Suprapubic skin (tissue), 4 donors: ENCODE measurements around the gene GALNT2. TPM values are rescaled to one million over a fixed set of nuclear protein-coding genes. Genes with fewer than 3 reads are reported as not detected.

ENCODE experiments used
- DNase-seq, 2 donors: peaks; one replicate each; pipeline ENCODE4 v3.0.0-alpha.2; 2019; ENCODE audit warnings: low spot score in 2 of 2
- H3K27ac ChIP-seq: fragments of 200-600 bp; sonication (generic); one replicate; pipeline ENCODE4 v1.5.1; 2019
- H3K27me3 ChIP-seq: fragments of 200-600 bp; sonication (generic); one replicate; pipeline ENCODE4 v1.5.1; 2019
- H3K36me3 ChIP-seq: fragments of 200-600 bp; sonication (generic); one replicate; pipeline ENCODE4 v1.5.1; 2019
- H3K4me1 ChIP-seq: fragments of 200-600 bp; sonication (generic); one replicate; pipeline ENCODE4 v1.5.1; 2019
- H3K4me3 ChIP-seq: fragments of 200-600 bp; sonication (generic); one replicate; pipeline ENCODE4 v1.5.1; 2019; ENCODE audit warnings: mild to moderate bottlenecking
- H3K9me3 ChIP-seq: fragments of 200-600 bp; sonication (generic); one replicate; pipeline ENCODE4 v1.5.1; 2019
- EP300 ChIP-seq: sonication (generic); formaldehyde crosslinking; IDR thresholded peaks from one replicate; pipeline ENCODE4 v1.6.1; 2017; ENCODE audit warnings: antibody characterized with exemption
- POLR2A ChIP-seq, 2 donors: fragments of 450-650 bp; IDR thresholded peaks; one replicate each; pipeline ENCODE4 v1.6.1; 2017; ENCODE audit warnings: antibody characterized with exemption in 2 of 2, mild to moderate bottlenecking in 2 of 2, moderate library complexity in 2 of 2
- POLR2AphosphoS5 ChIP-seq, 3 donors: sonication (generic); formaldehyde crosslinking; IDR thresholded peaks; one replicate each; pipeline ENCODE4 v1.6.1; 2017; ENCODE audit warnings: antibody characterized with exemption in 3 of 3
- WGBS: methylation state at CpG from one replicate; pipeline ENCODE4 v1.1.5; 2018; 5-methylcytosine and 5-hydroxymethylcytosine counted together
- total RNA-seq, 4 donors: library from RNA; depleted of rRNA; stranded (reverse); fragments of >200 nt; gene quantifications; one replicate each; pipeline ENCODE4 v1.1.0, GENCODE V29; 2016
- TF ChIP-seq, protein P1 (sequence below), 2 donors: fragments of 200-600 bp in 1 of 2; fragments of 450-650 bp in 1 of 2; sonication (generic) in 1 of 2; IDR thresholded peaks; one replicate each; pipeline ENCODE4 v1.5.1; 2016 to 2019; ENCODE audit warnings: antibody characterized with exemption in 2 of 2, mild to moderate bottlenecking in 1 of 2, moderate library complexity in 1 of 2

The GALNT2 gene
- total RNA-seq, 4 donors from 2014 or later: 24.1 to 40.2 (median 36.4) TPM

DNA sequence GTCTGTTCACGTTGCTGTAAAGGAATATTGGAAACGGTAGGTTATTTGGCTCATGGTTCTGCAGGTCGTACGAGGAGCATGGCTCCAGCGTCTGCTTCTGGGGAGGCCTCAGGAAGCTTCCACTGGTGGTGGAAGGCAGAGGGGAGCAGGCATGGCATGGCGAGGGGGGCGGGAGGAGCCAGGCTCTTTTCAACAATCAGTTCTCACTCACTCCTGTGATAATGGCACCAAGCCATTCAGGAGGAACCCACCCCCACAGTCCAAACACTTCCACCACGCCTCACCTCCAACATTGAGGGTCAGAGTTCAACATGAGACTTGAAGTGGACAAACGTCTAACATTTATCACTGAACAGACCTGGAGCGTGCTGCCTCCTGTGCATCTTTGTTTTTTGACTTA lies 217.9 kb downstream of the GALNT2 start:
- H3K27me3 ChIP-seq: no peaks in the 10 kb centered on the region
- H3K27ac ChIP-seq: no peak overlapping the region
- no peaks in the 10 kb centered on the region for H3K4me1 ChIP-seq
- H3K4me3 ChIP-seq: no peak overlapping the region
- no peaks in the 10 kb centered on the region for H3K9me3 ChIP-seq
- DNase-seq: peak; percentile 26 to 61
- WGBS: 81% methylated on average over 10 of the region's 10 CpGs
- peaks cover 13% of the 10 kb centered on the region for H3K36me3 ChIP-seq
- TF ChIP-seq POLR2A (IDR thresholded peaks at IDR 0.05): no peak
- TF ChIP-seq, protein P1, sequence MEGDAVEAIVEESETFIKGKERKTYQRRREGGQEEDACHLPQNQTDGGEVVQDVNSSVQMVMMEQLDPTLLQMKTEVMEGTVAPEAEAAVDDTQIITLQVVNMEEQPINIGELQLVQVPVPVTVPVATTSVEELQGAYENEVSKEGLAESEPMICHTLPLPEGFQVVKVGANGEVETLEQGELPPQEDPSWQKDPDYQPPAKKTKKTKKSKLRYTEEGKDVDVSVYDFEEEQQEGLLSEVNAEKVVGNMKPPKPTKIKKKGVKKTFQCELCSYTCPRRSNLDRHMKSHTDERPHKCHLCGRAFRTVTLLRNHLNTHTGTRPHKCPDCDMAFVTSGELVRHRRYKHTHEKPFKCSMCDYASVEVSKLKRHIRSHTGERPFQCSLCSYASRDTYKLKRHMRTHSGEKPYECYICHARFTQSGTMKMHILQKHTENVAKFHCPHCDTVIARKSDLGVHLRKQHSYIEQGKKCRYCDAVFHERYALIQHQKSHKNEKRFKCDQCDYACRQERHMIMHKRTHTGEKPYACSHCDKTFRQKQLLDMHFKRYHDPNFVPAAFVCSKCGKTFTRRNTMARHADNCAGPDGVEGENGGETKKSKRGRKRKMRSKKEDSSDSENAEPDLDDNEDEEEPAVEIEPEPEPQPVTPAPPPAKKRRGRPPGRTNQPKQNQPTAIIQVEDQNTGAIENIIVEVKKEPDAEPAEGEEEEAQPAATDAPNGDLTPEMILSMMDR (IDR thresholded peaks at IDR 0.05): no peak
- TF ChIP-seq EP300: no peak
- TF ChIP-seq POLR2AphosphoS5 (IDR thresholded peaks at IDR 0.05): no peak

DNA sequence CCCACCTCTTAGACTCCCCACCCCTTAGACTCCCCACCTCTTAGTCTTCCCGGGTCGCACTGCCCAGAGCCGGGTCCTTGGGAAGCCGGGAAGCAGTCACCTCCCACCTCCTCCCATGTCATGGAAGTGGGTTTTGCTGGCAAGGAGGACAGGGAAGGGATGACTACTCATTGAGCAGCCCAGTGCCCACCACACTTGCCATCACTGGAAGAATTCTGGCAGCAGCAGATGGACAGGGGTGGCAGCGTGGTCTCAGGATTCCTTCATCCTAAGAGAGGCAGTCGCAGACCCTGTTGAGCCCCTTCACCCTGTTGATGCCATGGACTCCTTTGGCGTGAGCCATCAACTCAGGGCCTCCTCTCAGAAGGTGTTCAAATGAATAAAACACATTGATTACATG lies 218.3 kb downstream of the GALNT2 start:
- Histone ChIP-seq H3K9me3 (no peaks in the 10 kb centered on the region), H3K27ac (no peak overlapping the region), H3K4me3 (no peak overlapping the region), H3K36me3 (peaks cover 9% of the 10 kb centered on the region), H3K4me1 (no peaks in the 10 kb centered on the region), H3K27me3 (no peaks in the 10 kb centered on the region)
- WGBS: 82% methylated on average over 7 of the region's 7 CpGs
- TF ChIP-seq, protein P1 (IDR thresholded peaks at IDR 0.05): no peak
- TF ChIP-seq POLR2AphosphoS5 (IDR thresholded peaks at IDR 0.05): no peak
- TF ChIP-seq POLR2A (IDR thresholded peaks at IDR 0.05): no peak
- TF ChIP-seq EP300: no peak
- DNase-seq: peak; percentile 29 to 60

DNA sequence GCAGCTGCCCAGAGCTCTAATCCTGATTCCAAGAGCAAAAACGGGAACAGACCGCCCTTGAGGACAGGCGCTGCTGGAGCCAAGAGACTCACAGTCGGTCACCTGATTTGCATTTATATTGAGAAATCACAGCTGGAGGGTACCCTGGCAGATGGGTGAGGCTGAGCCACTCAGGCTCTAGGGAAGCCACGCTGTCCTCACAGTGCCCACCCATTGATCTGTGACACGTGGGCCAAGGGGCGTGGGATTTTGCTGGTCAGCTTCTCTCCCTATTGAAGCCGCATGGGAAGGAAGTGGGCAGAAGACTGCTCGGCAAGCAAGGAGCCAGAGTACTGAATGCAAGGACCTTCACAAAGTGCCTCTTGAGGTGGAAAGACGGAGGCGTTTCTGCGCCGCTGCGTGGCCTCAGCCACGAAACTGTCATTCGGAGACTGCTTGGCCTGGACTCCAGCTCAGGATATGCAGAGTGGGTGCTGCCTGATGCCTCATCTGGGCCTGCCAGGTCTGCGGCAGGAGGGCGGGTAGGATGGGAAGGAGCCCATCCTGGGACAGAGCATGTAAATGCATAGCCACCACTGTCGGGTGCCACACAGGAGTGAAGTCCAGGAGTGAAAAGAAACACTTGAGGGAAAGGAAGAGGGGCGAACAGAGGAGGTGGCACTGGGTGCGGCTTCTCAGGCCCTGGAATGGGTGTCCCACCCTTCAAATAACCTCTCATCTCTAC lies 219.3 kb downstream of the GALNT2 start:
- Histone ChIP-seq H3K4me3 (no peak overlapping the region), H3K36me3 (peaks cover 3% of the 10 kb centered on the region), H3K9me3 (no peaks in the 10 kb centered on the region), H3K27me3 (no peaks in the 10 kb centered on the region), H3K27ac (no peak overlapping the region), H3K4me1 (no peaks in the 10 kb centered on the region)
- TF ChIP-seq POLR2A (IDR thresholded peaks at IDR 0.05): no peak
- no peak for TF ChIP-seq POLR2AphosphoS5 (IDR thresholded peaks at IDR 0.05)
- TF ChIP-seq, protein P1 (IDR thresholded peaks at IDR 0.05): no peak
- no peak for TF ChIP-seq EP300
- no peak for DNase-seq
- WGBS: 92% methylated on average over 21 of the region's 21 CpGs

DNA sequence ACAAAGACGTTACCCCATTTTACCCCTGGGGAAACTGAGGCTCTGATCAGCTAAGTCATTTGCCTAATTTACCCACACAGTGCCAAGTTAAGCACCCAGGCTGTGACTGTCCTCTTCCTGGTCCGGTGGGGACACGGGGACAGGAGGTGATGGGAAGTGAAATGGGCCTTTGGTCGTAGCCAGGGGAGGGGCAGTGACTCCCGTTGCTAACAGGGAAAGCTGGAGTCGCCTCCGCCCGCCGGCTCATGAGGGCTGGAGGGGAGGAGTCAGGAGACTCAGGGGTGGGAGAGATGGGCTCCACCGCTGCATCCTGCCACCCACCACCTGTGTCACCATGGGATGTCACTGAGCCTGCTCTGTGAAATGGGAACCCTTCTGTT lies 219.8 kb downstream of the GALNT2 start:
- TF ChIP-seq EP300 (no peak), POLR2AphosphoS5 (IDR thresholded peaks at IDR 0.05) (no peak), POLR2A (IDR thresholded peaks at IDR 0.05) (no peak)
- TF ChIP-seq, protein P1 (IDR thresholded peaks at IDR 0.05): no peak
- H3K4me3 ChIP-seq: no peak overlapping the region
- DNase-seq: peak in 1 of 2 donors; percentile 33
- H3K27ac ChIP-seq: no peak overlapping the region
- no peaks in the 10 kb centered on the region for H3K4me1 ChIP-seq
- 67% methylated on average over 10 of the region's 10 CpGs for WGBS
- no peaks in the 10 kb centered on the region for H3K9me3 ChIP-seq
- H3K36me3 ChIP-seq: peaks cover 3% of the 10 kb centered on the region
- peaks cover 2% of the 10 kb centered on the region for H3K27me3 ChIP-seq

DNA sequence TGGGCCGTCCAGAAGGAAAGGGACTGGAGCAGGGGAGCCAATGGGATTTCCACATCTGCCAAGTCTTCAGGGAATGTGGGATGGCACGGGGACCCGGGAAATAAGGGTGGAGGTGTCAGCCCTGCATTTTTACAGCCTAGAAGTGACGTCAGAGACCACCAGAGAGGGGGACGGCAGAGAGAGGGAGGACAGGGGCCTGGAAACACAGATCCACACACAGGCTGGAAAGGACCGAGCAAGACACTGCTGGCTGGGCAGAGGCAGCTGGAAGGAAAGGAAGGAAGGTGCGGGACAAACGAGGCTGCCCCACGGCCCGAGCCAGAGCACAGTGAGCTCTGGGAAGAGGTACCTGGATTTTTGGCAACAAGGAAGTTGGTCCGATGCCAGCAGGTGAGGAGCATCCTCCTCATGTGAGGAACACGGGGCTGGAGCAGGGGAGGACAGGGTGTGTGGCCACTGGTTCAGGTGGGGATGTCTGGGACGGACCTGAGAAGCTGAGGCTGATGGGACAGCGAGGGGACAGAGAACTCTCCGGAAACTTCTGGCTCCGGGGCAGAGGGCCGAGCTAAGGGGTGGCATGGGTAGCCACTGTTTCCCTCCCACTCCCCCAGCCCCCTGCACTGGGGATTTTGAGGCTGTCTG lies 220.8 kb downstream of the GALNT2 start:
- Histone ChIP-seq H3K4me3 (no peak overlapping the region), H3K27me3 (peaks cover 7% of the 10 kb centered on the region), H3K4me1 (no peaks in the 10 kb centered on the region), H3K27ac (no peak overlapping the region), H3K9me3 (no peaks in the 10 kb centered on the region), H3K36me3 (peaks cover under 1% of the 10 kb centered on the region)
- DNase-seq: peak in 1 of 2 donors; percentile 40
- 64% methylated on average over 14 of the region's 17 CpGs for WGBS
- TF ChIP-seq, protein P1 (IDR thresholded peaks at IDR 0.05): no peak
- no peak for TF ChIP-seq POLR2AphosphoS5 (IDR thresholded peaks at IDR 0.05)
- TF ChIP-seq POLR2A (IDR thresholded peaks at IDR 0.05): no peak
- TF ChIP-seq EP300: no peak
